Liver (tissue), 9 donors: ENCODE measurements around the gene WFDC11. TPM values are rescaled to one million over a fixed set of nuclear protein-coding genes. Genes with fewer than 3 reads are reported as not detected.
"Not testable (repeated sequence)": the region's sequence is repeated elsewhere in the genome, so short reads cannot be mapped to it uniquely, and the experiment has no call there.

ENCODE experiments used
- DNase-seq: peaks from one replicate; pipeline ENCODE4 v3.0.0-alpha.2; 2017; ENCODE audit warnings: low spot score
- H3K27ac ChIP-seq, 2 donors: one replicate each; pipeline ENCODE4 v1.7.0; 2013; ENCODE audit warnings: inconsistent platforms in 2 of 2, low read length in 2 of 2, control low read depth in 1 of 2, low read depth in 1 of 2, mild to moderate bottlenecking in 1 of 2
- H3K27me3 ChIP-seq, 4 donors: one replicate each; pipeline versions ENCODE4 v1.6.1 to v1.7.0; 2013; ENCODE audit warnings: low read length in 3 of 4, inconsistent platforms in 1 of 4, mild to moderate bottlenecking in 1 of 4, moderate library complexity in 1 of 4; ENCODE audit not compliant: control insufficient read depth in 4 of 4, insufficient read depth in 4 of 4
- H3K36me3 ChIP-seq, 4 donors: one replicate each; pipeline versions ENCODE4 v1.6.1 to v1.7.0; 2013; ENCODE audit warnings: low read length in 3 of 4, mild to moderate bottlenecking in 3 of 4, low read depth in 1 of 4, moderate library complexity in 1 of 4; ENCODE audit not compliant: control insufficient read depth in 4 of 4, insufficient read depth in 3 of 4
- H3K4me1 ChIP-seq, 4 donors: one replicate each; pipeline versions ENCODE4 v1.6.1 to v1.7.0; 2013; ENCODE audit warnings: low read length in 3 of 4, mild to moderate bottlenecking in 3 of 4, moderate library complexity in 1 of 4; ENCODE audit not compliant: control insufficient read depth in 4 of 4, insufficient read depth in 4 of 4
- H3K4me3 ChIP-seq, 3 donors: one replicate each; pipeline versions ENCODE4 v1.6.1 to v1.7.0; 2013; ENCODE audit warnings: low read length in 3 of 3, control low read depth in 1 of 3, low read depth in 1 of 3, mild to moderate bottlenecking in 1 of 3
- H3K9ac ChIP-seq, 2 donors: one replicate each; pipeline ENCODE4 v1.7.0; 2013; ENCODE audit warnings: low read length in 2 of 2, mild to moderate bottlenecking in 2 of 2, moderate library complexity in 2 of 2, control low read depth in 1 of 2, low read depth in 1 of 2
- H3K9me3 ChIP-seq, 4 donors: one replicate each; pipeline versions ENCODE4 v1.6.1 to v1.7.0; 2013; ENCODE audit warnings: low read length in 3 of 4; ENCODE audit not compliant: control insufficient read depth in 4 of 4
- ATF3 ChIP-seq: IDR thresholded peaks from 2 replicates; pipeline ENCODE4 v1.6.1; 2016; ENCODE audit warnings: antibody characterized with exemption
- CTCF ChIP-seq: fragments of 150-350 bp; IDR thresholded peaks from 2 replicates; pipeline ENCODE4 v1.5.1; 2017; ENCODE audit warnings: improper control_type of control experiment, low read depth, low read length; ENCODE audit not compliant: missing input control
- EGR1 ChIP-seq, 2 donors: IDR thresholded peaks; 2 replicates each; pipeline ENCODE4 v1.6.1; 2016 to 2018; ENCODE audit warnings: antibody characterized with exemption in 2 of 2, low read depth in 2 of 2
- FOXA1 ChIP-seq: IDR thresholded peaks from 2 replicates; pipeline ENCODE4 v1.6.1; 2016; ENCODE audit warnings: antibody characterized with exemption
- FOXA2 ChIP-seq: IDR thresholded peaks from 2 replicates; pipeline ENCODE4 v1.6.1; 2016; ENCODE audit warnings: antibody characterized with exemption
- GABPA ChIP-seq, 2 donors: IDR thresholded peaks in 1 of 2; conservative IDR thresholded peaks in 1 of 2; 2 replicates each; pipeline ENCODE4 v1.6.1; 2016; ENCODE audit warnings: antibody characterized with exemption in 2 of 2, mild to moderate bottlenecking in 1 of 2, moderate library complexity in 1 of 2
- HNF4A ChIP-seq, 2 donors: conservative IDR thresholded peaks; 2 replicates each; pipeline ENCODE4 v1.6.1; 2016; ENCODE audit warnings: antibody characterized with exemption in 2 of 2, mild to moderate bottlenecking in 2 of 2
- HNF4G ChIP-seq: IDR thresholded peaks from 2 replicates; pipeline ENCODE4 v1.6.1; 2016; ENCODE audit warnings: antibody characterized with exemption
- JUND ChIP-seq, 2 donors: IDR thresholded peaks; 2 replicates each; pipeline ENCODE4 v1.6.1; 2016; ENCODE audit warnings: antibody characterized with exemption in 2 of 2
- MAX ChIP-seq: IDR thresholded peaks from 2 replicates; pipeline ENCODE4 v1.6.1; 2016; ENCODE audit warnings: antibody characterized with exemption
- NR2F2 ChIP-seq: IDR thresholded peaks from 2 replicates; pipeline ENCODE4 v1.6.1; 2016; ENCODE audit warnings: antibody characterized with exemption
- RAD21 ChIP-seq, 2 donors: IDR thresholded peaks; 2 replicates each; pipeline ENCODE4 v1.6.1; 2016; ENCODE audit warnings: antibody characterized with exemption in 2 of 2, mild to moderate bottlenecking in 2 of 2
- REST ChIP-seq: IDR thresholded peaks from 2 replicates; pipeline ENCODE4 v1.6.1; 2016; ENCODE audit warnings: antibody characterized with exemption, mild to moderate bottlenecking
- RXRA ChIP-seq, 2 donors: IDR thresholded peaks; 2 replicates each; pipeline ENCODE4 v1.6.1; 2017 to 2018; ENCODE audit warnings: antibody characterized with exemption in 2 of 2, mild to moderate bottlenecking in 1 of 2
- SP1 ChIP-seq: IDR thresholded peaks from 2 replicates; pipeline ENCODE4 v1.6.1; 2018; ENCODE audit warnings: antibody characterized with exemption, mild to moderate bottlenecking
- TAF1 ChIP-seq: conservative IDR thresholded peaks from 2 replicates; pipeline ENCODE4 v1.6.1; 2016; ENCODE audit warnings: antibody characterized with exemption, mild to moderate bottlenecking
- YY1 ChIP-seq: IDR thresholded peaks from 2 replicates; pipeline ENCODE4 v1.6.1; 2016; ENCODE audit warnings: antibody characterized with exemption, mild to moderate bottlenecking
- ZBTB33 ChIP-seq: IDR thresholded peaks from 2 replicates; pipeline ENCODE4 v1.6.1; 2016; ENCODE audit warnings: antibody characterized with exemption
- WGBS: extraction: QIAGEN DNeasy Blood & Tissue Kit; methylation state at CpG from one replicate; pipeline ENCODE4 v1.1.7; 2013; 5-methylcytosine and 5-hydroxymethylcytosine counted together
- polyA plus RNA-seq, 2 donors: library from polyadenylated mRNA; stranded (reverse) in 1 of 2; unstranded in 1 of 2; fragments of 200-250 nt in 1 of 2; fragments of >200 nt in 1 of 2; fragmentation: Nextera tagmentation in 1 of 2; extraction: Ambion mirVana in 1 of 2; gene quantifications; one replicate each; pipeline versions ENCODE4 v1.2.1 to v1.2.3, GENCODE V29; 2013 to 2015
- total RNA-seq, 2 donors: library from RNA; depleted of rRNA; stranded (reverse); fragments of >200 nt; gene quantifications; one replicate each; pipeline ENCODE4 v1.2.3, GENCODE V29; 2014
- donor health status: healthy.
- donor health status: healthy.
- donor health status: healthy.
- donor health status: healthy.
- donor health status: healthy.

The WFDC11 gene
- total and polyA plus RNA-seq, 4 donors, result not detected

GRCh38 chr20:45646875-45647274 lies 23.2 kb downstream of the WFDC11 start (continued):
- TF ChIP-seq JUND (IDR thresholded peaks at IDR 0.05) (no peak), EGR1 (IDR thresholded peaks at IDR 0.05; ENCODE audit: low read depth in 2 of 2) (no peak)

GRCh38 chr20:45645869-45646268 lies 24.2 kb downstream of the WFDC11 start:
- not testable (repeated sequence) for H3K4me3 ChIP-seq, DNase-seq, H3K27me3 ChIP-seq, H3K4me1 ChIP-seq, H3K36me3 ChIP-seq, H3K9ac ChIP-seq, H3K9me3 ChIP-seq, H3K27ac ChIP-seq
- 87% methylated on average over 28 of the region's 28 CpGs for WGBS

GRCh38 chr20:45641076-45641475 lies 29.0 kb downstream of the WFDC11 start:
- H3K4me1 ChIP-seq, H3K9ac ChIP-seq, H3K9me3 ChIP-seq, DNase-seq, H3K4me3 ChIP-seq, H3K36me3 ChIP-seq, H3K27ac ChIP-seq, H3K27me3 ChIP-seq: not testable (repeated sequence)
- WGBS, result 96% methylated on average over 24 of the region's 24 CpGs

GRCh38 chr20:45639687-45640086 lies 30.4 kb downstream of the WFDC11 start:
- no peak overlapping the region for H3K4me3 ChIP-seq
- no peak overlapping the region for H3K27ac ChIP-seq
- no peaks in the 10 kb centered on the region for H3K4me1 ChIP-seq
- H3K27me3 ChIP-seq, result peaks cover 0 to 7% (median 0%) of the 10 kb centered on the region in 4 donors
- no peak overlapping the region for H3K9ac ChIP-seq
- TF ChIP-seq EGR1 (IDR thresholded peaks at IDR 0.05; ENCODE audit: low read depth in 2 of 2) (no peak), NR2F2 (no peak), HNF4A (conservative IDR thresholded peaks at IDR 0.05) (no peak), TAF1 (no peak), FOXA1 (no peak), RXRA (IDR thresholded peaks at IDR 0.05) (no peak), REST (no peak), HNF4G (no peak), ATF3 (no peak), FOXA2 (no peak), JUND (IDR thresholded peaks at IDR 0.05) (no peak), SP1 (no peak), CTCF (no peak), MAX (no peak), RAD21 (IDR thresholded peaks at IDR 0.05) (no peak), GABPA (IDR thresholded peaks at IDR 0.05 in 1 of 2, conservative IDR thresholded peaks at IDR 0.05 in 1 of 2) (no peak), YY1 (no peak), ZBTB33 (no peak)
- no peak for DNase-seq
- 78% methylated on average over 5 of the region's 5 CpGs for WGBS
- no peaks in the 10 kb centered on the region for H3K36me3 ChIP-seq
- no peaks in the 10 kb centered on the region for H3K9me3 ChIP-seq
